Endodermal cell (in vitro differentiated cells): ENCODE measurements around the gene ATP6V0E1. TPM values are rescaled to one million over a fixed set of nuclear protein-coding genes. Genes with fewer than 3 reads are reported as not detected.
A peak's percentile ranks its signal among the peaks of the same experiment; 100 is the strongest.

ENCODE experiments used
- DNase-seq: peaks from one replicate; pipeline ENCODE4 v3.0.0-alpha.2; 2017
- H3K27ac ChIP-seq: 2 replicates; pipeline ENCODE4 v1.5.1; 2013; ENCODE audit warnings: mild to moderate bottlenecking, low read depth, low read length, moderate library complexity
- H3K27me3 ChIP-seq: 2 replicates; pipeline ENCODE4 v1.6.1; 2013; ENCODE audit warnings: mild to moderate bottlenecking, low read length, moderate library complexity; ENCODE audit not compliant: insufficient read depth, control insufficient read depth, poor library complexity, severe bottlenecking
- H3K36me3 ChIP-seq: 2 replicates; pipeline ENCODE4 v1.7.0; 2013; ENCODE audit warnings: mild to moderate bottlenecking, low read length, moderate library complexity; ENCODE audit not compliant: control insufficient read depth, insufficient read depth
- H3K4me1 ChIP-seq: one replicate; pipeline ENCODE4 v1.7.0; 2013; ENCODE audit warnings: low read length; ENCODE audit not compliant: control insufficient read depth, insufficient read depth
- H3K4me3 ChIP-seq: 2 replicates; pipeline ENCODE4 v1.5.1; 2013; ENCODE audit warnings: mild to moderate bottlenecking, low read length, moderate library complexity
- H3K9ac ChIP-seq: 2 replicates; pipeline ENCODE4 v1.6.1; 2013; ENCODE audit warnings: mild to moderate bottlenecking, low read length, moderate library complexity; ENCODE audit not compliant: poor library complexity, severe bottlenecking; ENCODE audit errors: extremely low read depth
- H3K9me3 ChIP-seq: 2 replicates; pipeline ENCODE4 v1.6.1; 2013; ENCODE audit warnings: mild to moderate bottlenecking, low read length, moderate library complexity; ENCODE audit not compliant: control insufficient read depth
- H3K27ac Mint-ChIP-seq: 2 replicates; pipeline ENCODE4 v1.8.0; 2020; ENCODE audit warnings: mixed read lengths
- H3K27me3 Mint-ChIP-seq: 2 replicates; pipeline ENCODE4 v1.8.0; 2021; ENCODE audit warnings: mild to moderate bottlenecking, mixed read lengths; ENCODE audit not compliant: insufficient read depth
- H3K36me3 Mint-ChIP-seq: 2 replicates; pipeline ENCODE4 v1.8.0; 2020; ENCODE audit warnings: low read depth, mixed read lengths
- H3K4me1 Mint-ChIP-seq: 2 replicates; pipeline ENCODE4 v1.8.0; 2020; ENCODE audit warnings: mixed read lengths
- H3K4me3 Mint-ChIP-seq: 2 replicates; pipeline ENCODE4 v1.8.0; 2020; ENCODE audit warnings: mild to moderate bottlenecking, moderate library complexity, mixed read lengths
- H3K9me3 Mint-ChIP-seq: 2 replicates; pipeline ENCODE4 v1.8.0; 2020; ENCODE audit warnings: mild to moderate bottlenecking, mixed read lengths
- CTCF ChIP-seq: fragments of 200-600 bp; sonication (generic); conservative IDR thresholded peaks from 2 replicates; pipeline ENCODE4 v1.5.0; 2021; ENCODE audit warnings: antibody characterized with exemption, mild to moderate bottlenecking
- WGBS, 2 experiments: methylation state at CpG; one replicate each; pipeline versions ENCODE4 v1.1.5 to v1.1.7; 2013; ENCODE audit warnings: missing lambda C conversion rate in 2 of 2, mixed read lengths in 1 of 2; ENCODE audit not compliant: insufficient coverage in 1 of 2, insufficient read length in 1 of 2; 5-methylcytosine and 5-hydroxymethylcytosine counted together
- total RNA-seq, 2 donors: library from RNA; stranded (reverse); fragmentation: NEBNext Ultra II Directional in 1 of 2; extraction: Animal tissue kit (Norgen Biotek cat#: 25700) in 1 of 2; gene quantifications; 2 replicates in 1 of 2; 3 replicates in 1 of 2; pipeline ENCODE4 v1.2.1, GENCODE V29; 2021

ATP6V0E1 gene
- total RNA-seq, 2 donors from 2014 or later: 119 to 128 TPM

DNA sequence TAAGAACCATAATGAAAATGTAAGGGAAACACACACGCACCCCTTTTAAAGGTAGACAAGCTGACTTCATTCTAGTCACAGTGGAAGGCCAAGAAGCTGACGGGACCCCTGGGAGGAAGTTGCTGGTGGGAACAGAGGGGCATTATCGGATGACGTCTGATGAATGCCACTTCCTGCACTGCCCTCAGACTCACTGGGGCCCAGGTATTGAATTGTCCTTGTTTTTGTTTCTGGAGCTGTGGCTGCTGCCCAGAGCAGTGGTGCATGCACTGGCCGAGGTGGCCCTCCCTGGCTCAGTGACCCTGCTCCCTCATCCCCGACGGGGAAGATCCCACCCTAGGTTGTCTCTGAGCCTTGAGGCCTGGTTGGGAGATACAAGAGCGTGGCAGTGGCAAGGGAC lies 39.7 kb upstream of the ATP6V0E1 start:
- no peaks in the 10 kb centered on the region for H3K27me3 Mint-ChIP-seq
- no peak overlapping the region for H3K4me3 Mint-ChIP-seq
- 91 to 96% methylated on average over 7 to 8 of the region's 8 CpGs for WGBS, 2 experiments
- H3K27ac Mint-ChIP-seq: peak overlapping the region; percentile 74
- Histone ChIP-seq H3K9ac (no peak overlapping the region), H3K36me3 (peaks cover 15% of the 10 kb centered on the region), H3K4me3 (no peak overlapping the region), H3K4me1 (peaks cover 12% of the 10 kb centered on the region), H3K27me3 (no peaks in the 10 kb centered on the region), H3K27ac (no peak overlapping the region), H3K9me3 (no peaks in the 10 kb centered on the region)
- DNase-seq: no peak
- H3K4me1 Mint-ChIP-seq: peaks cover 46% of the 10 kb centered on the region
- no peak for TF ChIP-seq CTCF
- no peaks in the 10 kb centered on the region for H3K9me3 Mint-ChIP-seq
- H3K36me3 Mint-ChIP-seq: peaks cover 42% of the 10 kb centered on the region

- H3K4me3 Mint-ChIP-seq: no peak overlapping the region
- no peak for DNase-seq
- H3K36me3 Mint-ChIP-seq: peaks cover 39% of the 10 kb centered on the region
- H3K4me1 Mint-ChIP-seq: peaks cover 42% of the 10 kb centered on the region
- no peaks in the 10 kb centered on the region for H3K27me3 Mint-ChIP-seq
- Histone ChIP-seq H3K36me3 (peaks cover 10% of the 10 kb centered on the region), H3K4me3 (no peak overlapping the region), H3K4me1 (peaks cover 12% of the 10 kb centered on the region), H3K9ac (no peak overlapping the region), H3K27ac (no peak overlapping the region), H3K27me3 (no peaks in the 10 kb centered on the region), H3K9me3 (no peaks in the 10 kb centered on the region)
- no peak for TF ChIP-seq CTCF
- peak overlapping the region; percentile 71 for H3K27ac Mint-ChIP-seq
- 84 to 94% methylated on average over 6 of the region's 6 CpGs for WGBS, 2 experiments
- H3K9me3 Mint-ChIP-seq: no peaks in the 10 kb centered on the region
These were observed 38.8 kb upstream of the ATP6V0E1 start for GRCh38 chr5:172944741-172945140.

DNA sequence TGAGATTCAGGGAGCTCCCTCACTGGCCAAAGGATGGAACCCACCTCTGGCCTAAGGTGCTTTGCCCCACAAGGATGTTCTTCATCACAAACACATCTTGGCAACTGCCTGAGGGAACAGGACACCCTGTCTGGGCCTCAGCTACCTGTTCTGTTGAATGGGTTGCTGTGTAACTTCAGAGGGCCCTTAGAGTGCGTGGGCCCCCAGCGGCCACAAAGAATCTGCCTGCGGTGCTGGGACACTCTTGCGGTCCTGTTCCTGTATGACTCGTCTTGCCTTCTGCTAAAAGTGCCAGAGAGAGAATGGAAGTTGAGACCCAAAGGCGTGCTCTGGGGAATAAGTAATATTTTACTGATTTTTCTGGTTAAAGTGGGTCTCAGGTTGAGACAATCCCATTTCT lies 38.4 kb upstream of the ATP6V0E1 start:
- H3K27ac ChIP-seq: no peak overlapping the region
- H3K36me3 ChIP-seq: peaks cover 10% of the 10 kb centered on the region
- H3K4me3 ChIP-seq: no peak overlapping the region
- no peaks in the 10 kb centered on the region for H3K27me3 ChIP-seq
- 95 to 100% methylated on average over 4 to 6 of the region's 6 CpGs for WGBS, 2 experiments
- no peaks in the 10 kb centered on the region for H3K9me3 ChIP-seq
- H3K27me3 Mint-ChIP-seq: no peaks in the 10 kb centered on the region
- H3K4me1 Mint-ChIP-seq: peaks cover 40% of the 10 kb centered on the region
- H3K9ac ChIP-seq: no peak overlapping the region
- H3K27ac Mint-ChIP-seq: peak overlapping the region; percentile 71
- DNase-seq: no peak
- H3K4me3 Mint-ChIP-seq: no peak overlapping the region
- no peaks in the 10 kb centered on the region for H3K9me3 Mint-ChIP-seq
- peaks cover 38% of the 10 kb centered on the region for H3K36me3 Mint-ChIP-seq
- no peak for TF ChIP-seq CTCF
- peaks cover 12% of the 10 kb centered on the region for H3K4me1 ChIP-seq
